A673 (cell line): ENCODE data around the gene PSMB9. TPM values are rescaled to one million over a fixed set of nuclear protein-coding genes. Genes with fewer than 3 reads are reported as not detected.
"Not testable (repeated sequence)": the region's sequence is repeated elsewhere in the genome, so short reads cannot be mapped to it uniquely, and the experiment has no call there.

Experiments used
- Bru-seq: library from RNA; stranded (reverse); fragments of 400-500 nt; gene quantifications from one replicate; lab custom pipeline; 2021; lab: Mats Ljungman, UMichigan
- BruChase-seq, 2 experiments: library from RNA; stranded (reverse); fragments of 400-500 nt; gene quantifications; one replicate each; lab custom pipeline; 2021; lab: Mats Ljungman, UMichigan
- BruUV-seq: library from RNA; stranded (reverse); fragments of 400-500 nt; replicated peaks from 2 replicates; lab custom pipeline; 2021; lab: Mats Ljungman, UMichigan
- CTCF ChIA-PET: fragments of 300-600 bp; sonication (Branson Sonifier 250); formaldehyde crosslinking; loops from one replicate; lab custom pipeline; 2022; ENCODE audit warnings: antibody characterized with exemption; lab: Charles Lee
- POLR2A ChIA-PET: fragments of 300-600 bp; sonication (Branson Sonifier 250); formaldehyde crosslinking; loops from one replicate; lab custom pipeline; 2022; ENCODE audit warnings: antibody characterized with exemption; ENCODE audit not compliant: low non-redundant PET; lab: Charles Lee
- DNase-seq: peaks from one replicate; pipeline ENCODE4 v3.0.0-alpha.2; 2015; ENCODE audit warnings: low spot score
- H3K27ac ChIP-seq: fragments of 200-600 bp; sonication (generic); 2 replicates; pipeline ENCODE4 v1.5.1; 2016; ENCODE audit warnings: mixed run types, low read depth, mild to moderate bottlenecking, mixed read lengths, antibody characterized with exemption, low read length; ENCODE audit not compliant: poor library complexity, severe bottlenecking
- H3K27me3 ChIP-seq: fragments of 200-600 bp; sonication (generic); replicated peaks from 2 replicates; pipeline ENCODE4 v1.6.1; 2017; ENCODE audit warnings: mixed run types, low read depth, mild to moderate bottlenecking, mixed read lengths, antibody characterized with exemption, low read length; ENCODE audit not compliant: insufficient read depth, poor library complexity
- H3K36me3 ChIP-seq: fragments of 200-600 bp; sonication (generic); 2 replicates; pipeline ENCODE4 v1.6.1; 2016; ENCODE audit warnings: mixed run types, mild to moderate bottlenecking, mixed read lengths, antibody characterized with exemption, low read length; ENCODE audit not compliant: insufficient read depth, poor library complexity, severe bottlenecking
- H3K4me1 ChIP-seq: fragments of 200-600 bp; sonication (generic); 2 replicates; pipeline ENCODE4 v1.6.1; 2017; ENCODE audit warnings: mixed run types, mild to moderate bottlenecking, mixed read lengths, antibody characterized with exemption, low read length; ENCODE audit not compliant: insufficient read depth, poor library complexity, severe bottlenecking
- H3K4me3 ChIP-seq: fragments of 200-600 bp; sonication (generic); 2 replicates; pipeline ENCODE4 v1.5.1; 2016; ENCODE audit warnings: low read depth, mixed run types, mild to moderate bottlenecking, mixed read lengths, low read length; ENCODE audit not compliant: poor library complexity, severe bottlenecking
- H3K9me3 ChIP-seq: fragments of 200-600 bp; sonication (generic); 2 replicates; pipeline ENCODE4 v1.6.1; 2016; ENCODE audit warnings: mixed run types, low read depth, mild to moderate bottlenecking, mixed read lengths, antibody characterized with exemption, low read length; ENCODE audit not compliant: poor library complexity, severe bottlenecking
- EZH2 ChIP-seq: fragments of 200-600 bp; sonication (generic); IDR thresholded peaks from 2 replicates; pipeline ENCODE4 v1.6.1; 2017; ENCODE audit warnings: borderline replicate concordance, low read depth, mild to moderate bottlenecking, mixed read lengths, antibody characterized with exemption, low read length; ENCODE audit not compliant: poor library complexity, severe bottlenecking
- intact Hi-C: fragments of 100-400 bp; cut with micrococcal nuclease; formaldehyde crosslinking; loops from one replicate; pipeline ENCODE4 v1.10.0; 2022; ENCODE audit not compliant: unreplicated experiment
- long read RNA-seq: library from polyadenylated mRNA; stranded (forward); transcript quantifications from one replicate; pipeline ENCODE4 v2.0.0, GENCODE V29; 2022
- total RNA-seq: library from RNA; stranded (reverse); gene quantifications from 2 replicates; pipeline ENCODE4 v1.2.3, GENCODE V29; 2021
- TF ChIP-seq, protein P1 (sequence below): fragments of 300-800, 200-600 bp; sonication (generic); conservative IDR thresholded peaks from 2 replicates; pipeline ENCODE4 v1.5.1; 2017; ENCODE audit warnings: low read depth, mild to moderate bottlenecking, antibody characterized with exemption, low read length, moderate library complexity, mixed read lengths

PSMB9 gene
- total RNA-seq (4.3 and 6.8 TPM in 2 replicates), Bru-seq, nascent RNA (percentile 25 among the genes with signal in this experiment), BruChase-seq, experiment 1, labeled RNA remaining after a 2-hour chase (percentile 23 among the genes with signal in this experiment), BruChase-seq, experiment 2, labeled RNA remaining after a 6-hour chase (percentile 31 among the genes with signal in this experiment)
- long read RNA-seq, partial matches to known transcripts: 0 of 4 reads
- long read RNA-seq, other reads (novel, unspliced or antisense): 0 of 4 reads

DNA sequence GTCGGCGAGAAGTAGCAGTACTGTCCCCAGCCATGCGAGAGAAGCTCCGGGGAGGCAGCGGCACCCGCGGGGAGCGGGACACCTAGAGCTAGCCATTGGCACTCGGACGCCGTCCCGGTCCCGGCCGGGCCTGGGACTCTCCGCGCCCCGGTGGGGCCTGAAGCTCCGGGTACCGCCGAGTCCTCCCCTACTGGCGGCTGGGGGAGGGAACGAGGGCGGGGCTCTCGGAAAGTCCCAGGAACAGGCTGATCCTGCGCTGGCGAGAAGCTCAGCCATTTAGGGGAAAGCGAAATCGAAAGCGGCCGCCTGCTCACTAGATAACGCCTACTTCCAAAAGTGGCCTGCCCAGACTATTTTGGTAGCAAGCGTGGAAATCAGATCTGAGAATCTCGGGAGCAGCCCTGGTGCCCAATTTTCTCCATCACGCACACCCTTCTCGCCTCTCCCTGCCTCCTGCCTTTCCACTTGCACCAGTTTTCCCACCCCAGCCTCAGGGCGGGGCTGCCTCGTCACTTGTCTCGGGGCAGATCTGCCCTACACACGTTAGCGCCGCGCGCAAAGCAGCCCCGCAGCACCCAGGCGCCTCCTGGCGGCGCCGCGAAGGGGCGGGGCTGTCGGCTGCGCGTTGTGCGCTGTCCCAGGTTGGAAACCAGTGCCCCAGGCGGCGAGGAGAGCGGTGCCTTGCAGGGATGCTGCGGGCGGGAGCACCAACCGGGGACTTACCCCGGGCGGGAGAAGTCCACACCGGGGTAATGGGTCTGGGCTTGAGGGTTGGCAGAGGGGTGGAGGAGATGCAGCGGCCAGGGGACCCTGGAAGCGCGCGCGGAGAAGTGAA, at the start of gene PSMB9, which contains the start of gene TAP1:
Gene PSMB9, plus strand, starts transcription at position 652 of the 835 bp plus-strand sequence. Its CDS starts 38 bp downstream, at position 690.
Gene TAP1, minus strand, starts transcription at position 164 of the 835 bp plus-strand sequence. Its CDS starts 68 bp downstream, at position 96.
- H3K27me3 ChIP-seq: peaks cover 27% of the 10 kb centered on the region
- H3K27ac ChIP-seq: peak within 1 kb of the TSS; percentile 77
- ChIA-PET CTCF (interaction anchor here (0.6 to 2.6 kb wide), 6 partner anchors 9 to 765 kb away, joined by 3 to 56 read pairs (median 6); partner anchors contain the start of gene TAP2), POLR2A (no interaction called here)
- peak; percentile 96 for DNase-seq
- no peaks in the 10 kb centered on the region for H3K36me3 ChIP-seq
- no TSS peak for BruUV-seq
- peak within 1 kb of the TSS; percentile 93 for H3K4me3 ChIP-seq
- TF ChIP-seq, protein P1, sequence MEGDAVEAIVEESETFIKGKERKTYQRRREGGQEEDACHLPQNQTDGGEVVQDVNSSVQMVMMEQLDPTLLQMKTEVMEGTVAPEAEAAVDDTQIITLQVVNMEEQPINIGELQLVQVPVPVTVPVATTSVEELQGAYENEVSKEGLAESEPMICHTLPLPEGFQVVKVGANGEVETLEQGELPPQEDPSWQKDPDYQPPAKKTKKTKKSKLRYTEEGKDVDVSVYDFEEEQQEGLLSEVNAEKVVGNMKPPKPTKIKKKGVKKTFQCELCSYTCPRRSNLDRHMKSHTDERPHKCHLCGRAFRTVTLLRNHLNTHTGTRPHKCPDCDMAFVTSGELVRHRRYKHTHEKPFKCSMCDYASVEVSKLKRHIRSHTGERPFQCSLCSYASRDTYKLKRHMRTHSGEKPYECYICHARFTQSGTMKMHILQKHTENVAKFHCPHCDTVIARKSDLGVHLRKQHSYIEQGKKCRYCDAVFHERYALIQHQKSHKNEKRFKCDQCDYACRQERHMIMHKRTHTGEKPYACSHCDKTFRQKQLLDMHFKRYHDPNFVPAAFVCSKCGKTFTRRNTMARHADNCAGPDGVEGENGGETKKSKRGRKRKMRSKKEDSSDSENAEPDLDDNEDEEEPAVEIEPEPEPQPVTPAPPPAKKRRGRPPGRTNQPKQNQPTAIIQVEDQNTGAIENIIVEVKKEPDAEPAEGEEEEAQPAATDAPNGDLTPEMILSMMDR: peak; percentile 90
- no peak for TF ChIP-seq EZH2
- no peaks in the 10 kb centered on the region for H3K4me1 ChIP-seq
- H3K9me3 ChIP-seq: no peaks in the 10 kb centered on the region
- intact Hi-C loops: loop anchor here (1.0 kb wide), 1 partner anchor 15 kb away; the partner anchor contains the start of gene TAP2

- CTCF ChIA-PET, intact Hi-C loops, DNase-seq, H3K36me3 ChIP-seq, BruUV-seq, H3K4me1 ChIP-seq, H3K27ac ChIP-seq, H3K4me3 ChIP-seq, H3K9me3 ChIP-seq, POLR2A ChIA-PET: not testable (repeated sequence)
- H3K27me3 ChIP-seq: peaks cover 60% of the 10 kb centered on the region
Measured at GRCh38 chr6:32805404-32805803, 48.6 kb upstream of the PSMB9 start.

DNA sequence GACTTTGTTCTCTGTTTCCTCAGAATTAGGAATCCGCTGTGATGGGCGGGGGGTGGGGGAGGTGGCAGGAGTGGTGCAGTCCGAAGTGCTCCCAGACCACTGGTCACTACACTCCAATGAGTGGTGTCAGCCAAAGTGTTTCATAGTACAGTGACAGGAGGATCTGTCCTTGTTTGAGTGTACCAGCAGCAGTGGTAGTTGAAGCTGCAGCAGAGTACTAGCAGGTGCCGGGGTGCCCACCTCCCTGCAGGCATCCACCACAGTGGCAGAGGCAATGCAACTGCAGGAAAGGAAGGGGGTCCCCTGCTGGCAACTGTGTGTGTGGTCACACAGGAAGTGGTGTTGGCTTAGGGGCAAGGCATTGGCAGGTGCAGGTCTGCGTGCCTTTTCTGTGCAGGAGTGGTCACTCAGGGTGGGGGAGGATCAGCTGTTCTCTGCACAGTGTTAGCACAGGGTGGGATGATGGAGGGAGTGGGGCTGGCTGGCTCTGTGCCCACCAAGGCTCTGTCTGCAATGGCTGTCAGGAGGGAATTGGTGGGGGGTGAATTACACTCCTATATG, 46.9 kb upstream of the PSMB9 start:
- BruUV-seq: no TSS peak
- Histone ChIP-seq H3K9me3 (no peaks in the 10 kb centered on the region), H3K4me1 (no peaks in the 10 kb centered on the region), H3K27ac (no peak overlapping the region), H3K36me3 (no peaks in the 10 kb centered on the region), H3K4me3 (no peak overlapping the region), H3K27me3 (peaks cover 44% of the 10 kb centered on the region)
- POLR2A ChIA-PET: no interaction called here
- TF ChIP-seq, protein P1: no peak
- no peak for TF ChIP-seq EZH2
- no peak for DNase-seq
- CTCF ChIA-PET: no interaction called here
- intact Hi-C loops: no loop called here
